ENCODE measurements around the gene MAPK12. TPM values are rescaled to one million over a fixed set of nuclear protein-coding genes. Genes with fewer than 3 reads are reported as not detected.

Gene MAPK12
- total and polyA plus RNA-seq, 2 donors (not counting 1 experiment from before 2014, with no cell fraction given) = 16.4 to 30.1 TPM

DNA sequence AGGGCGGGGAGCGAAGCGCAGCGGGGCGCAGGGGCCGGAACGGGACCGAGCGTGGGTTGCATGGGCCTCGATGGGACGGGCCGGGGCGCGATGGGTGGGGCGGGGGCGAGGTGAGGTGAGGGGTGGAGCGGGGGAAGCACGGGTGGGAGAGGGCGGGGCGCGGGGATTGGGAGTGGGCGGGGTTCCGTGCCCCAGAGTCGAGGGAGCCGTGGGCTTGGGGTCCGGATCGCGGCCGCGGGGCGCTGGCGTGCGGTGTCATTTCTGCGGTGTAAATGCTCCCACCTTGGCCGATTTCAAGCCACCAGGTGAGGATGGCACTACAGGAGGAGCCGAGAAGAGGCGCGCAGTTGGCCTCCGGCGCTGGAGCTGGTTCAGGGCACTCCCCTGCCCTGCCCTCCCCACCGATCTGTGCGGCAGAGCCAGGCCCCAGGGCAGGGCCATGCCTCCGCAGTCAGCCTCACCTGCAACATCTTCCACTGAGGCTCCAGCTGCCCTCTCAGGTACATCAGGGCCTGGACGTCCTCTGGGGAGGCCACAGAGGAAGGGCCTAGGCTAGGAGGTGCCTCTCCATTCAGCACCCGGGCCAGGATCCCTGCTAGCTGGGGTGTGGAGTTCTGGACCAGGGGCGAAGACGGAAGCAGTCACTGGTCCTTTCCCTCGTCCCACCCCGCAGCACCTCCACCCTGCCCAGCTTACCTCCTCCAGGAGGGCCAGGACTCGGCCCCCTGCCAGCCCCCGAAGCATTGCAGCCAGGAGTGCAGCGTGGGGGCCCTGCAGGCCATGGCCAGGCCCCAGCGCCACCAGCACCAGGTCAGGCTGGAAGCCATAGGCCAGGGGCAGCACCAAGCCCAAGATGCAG, 16.0 kb downstream of the MAPK12 start:
- Histone ChIP-seq H2AFZ (ENCODE audit: low read length) (peak overlapping the region; percentile 59), H3K9ac (ENCODE audit: insufficient read depth, low read length) (peak overlapping the region; percentile 94), H3K27me3 (ENCODE audit: control insufficient read depth, insufficient read depth, low read length) (no peaks in the 10 kb centered on the region), H4K20me1 (ENCODE audit: control insufficient read depth, extremely low read depth, insufficient read depth, low read length) (no peaks in the 10 kb centered on the region), H3K4me3 (replicated peaks in 1 of 4; ENCODE audit: control extremely low read depth in 1 of 4, insufficient read depth in 1 of 4, low read depth in 3 of 4, low read length in 4 of 4) (peak overlapping the region; percentile 93 to 100 (median 95)), H3K4me2 (ENCODE audit: extremely low read depth, insufficient read depth, low read length) (peak overlapping the region; percentile 98), H3K27ac (ENCODE audit: insufficient read depth, low read length) (peak overlapping the region; percentile 88), H3K79me2 (ENCODE audit: control insufficient read depth, insufficient read depth, low read length) (peaks cover 55% of the 10 kb centered on the region), H3K9me3 (ENCODE audit: control insufficient read depth, insufficient read depth, low read depth, low read length) (no peaks in the 10 kb centered on the region), H3K4me1 (ENCODE audit: control insufficient read depth, extremely low read depth, insufficient read depth, low read length) (peaks cover 20% of the 10 kb centered on the region), H3K36me3 (ENCODE audit: control insufficient read depth, insufficient read depth, low read length) (peaks cover 30% of the 10 kb centered on the region)
- TF ChIP-seq EZH2 (IDR thresholded peaks at IDR 0.05; ENCODE audit: low read length, missing control alignments) = no peak
- DNase-seq (ENCODE audit: low read depth in 2 of 2) = no peak

DNA sequence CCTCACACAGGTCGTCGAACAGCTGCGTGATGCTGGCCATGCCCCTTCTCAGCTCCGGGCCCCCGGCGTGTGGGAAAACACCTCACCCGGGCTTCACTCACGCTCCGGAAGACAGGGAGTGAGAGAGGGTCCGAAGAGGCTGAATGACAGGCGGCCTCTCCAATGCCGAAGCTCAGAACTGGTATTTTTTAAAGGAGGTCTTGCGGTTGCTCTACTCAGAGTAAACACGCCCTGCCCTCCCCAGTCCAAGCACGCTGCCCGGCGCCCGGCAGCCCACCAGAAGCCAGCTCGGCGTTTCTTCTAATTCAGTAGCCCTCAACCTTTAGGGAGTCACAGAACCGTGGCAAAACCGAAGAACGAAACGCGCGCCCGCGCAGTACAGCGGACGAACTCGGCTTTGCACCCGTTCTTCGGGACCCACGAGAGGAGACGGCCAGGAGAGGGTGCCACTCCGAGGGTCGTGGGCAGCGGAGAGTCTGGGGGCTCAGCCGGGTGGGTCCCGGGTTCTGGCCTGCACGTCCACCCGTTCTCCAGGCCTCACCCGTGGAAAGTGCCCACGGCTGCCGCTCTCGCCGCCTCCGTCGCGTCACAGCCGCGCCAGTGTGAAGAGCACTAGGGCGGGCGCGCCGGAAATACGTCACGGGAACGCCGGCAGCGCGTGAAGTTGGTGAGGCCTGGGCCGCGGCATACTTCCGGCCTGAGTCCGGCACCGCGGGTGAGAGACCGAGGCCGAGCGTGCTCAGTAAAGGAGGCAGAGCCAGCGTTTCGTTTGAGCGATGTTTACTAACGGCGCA, 16.9 kb downstream of the MAPK12 start, which contains the start of gene TUBGCP6:
Gene TUBGCP6, minus strand, starts transcription at position 604 of the 794 bp plus-strand sequence. Its CDS starts 564 bp downstream, at position 40.
- DNase-seq (ENCODE audit: low read depth in 2 of 2) = peak; percentile 91 to 94
- Histone ChIP-seq H3K27me3 (ENCODE audit: control insufficient read depth, insufficient read depth, low read length) (no peaks in the 10 kb centered on the region), H3K9ac (ENCODE audit: insufficient read depth, low read length) (peak within 1 kb of the TSS; percentile 94), H3K9me3 (ENCODE audit: control insufficient read depth, insufficient read depth, low read depth, low read length) (no peaks in the 10 kb centered on the region), H3K4me2 (ENCODE audit: extremely low read depth, insufficient read depth, low read length) (peak within 1 kb of the TSS; percentile 98), H3K4me3 (replicated peaks in 1 of 4; ENCODE audit: control extremely low read depth in 1 of 4, insufficient read depth in 1 of 4, low read depth in 3 of 4, low read length in 4 of 4) (peak within 1 kb of the TSS; percentile 93 to 100 (median 95)), H2AFZ (ENCODE audit: low read length) (peak within 1 kb of the TSS; percentile 95), H3K79me2 (ENCODE audit: control insufficient read depth, insufficient read depth, low read length) (peaks cover 58% of the 10 kb centered on the region), H3K36me3 (ENCODE audit: control insufficient read depth, insufficient read depth, low read length) (peaks cover 35% of the 10 kb centered on the region), H3K4me1 (ENCODE audit: control insufficient read depth, extremely low read depth, insufficient read depth, low read length) (peaks cover 14% of the 10 kb centered on the region), H4K20me1 (ENCODE audit: control insufficient read depth, extremely low read depth, insufficient read depth, low read length) (no peaks in the 10 kb centered on the region), H3K27ac (ENCODE audit: insufficient read depth, low read length) (peak within 1 kb of the TSS; percentile 88)
- no peak for TF ChIP-seq EZH2 (IDR thresholded peaks at IDR 0.05; ENCODE audit: low read length, missing control alignments)
- TF ChIP-seq, protein P1, sequence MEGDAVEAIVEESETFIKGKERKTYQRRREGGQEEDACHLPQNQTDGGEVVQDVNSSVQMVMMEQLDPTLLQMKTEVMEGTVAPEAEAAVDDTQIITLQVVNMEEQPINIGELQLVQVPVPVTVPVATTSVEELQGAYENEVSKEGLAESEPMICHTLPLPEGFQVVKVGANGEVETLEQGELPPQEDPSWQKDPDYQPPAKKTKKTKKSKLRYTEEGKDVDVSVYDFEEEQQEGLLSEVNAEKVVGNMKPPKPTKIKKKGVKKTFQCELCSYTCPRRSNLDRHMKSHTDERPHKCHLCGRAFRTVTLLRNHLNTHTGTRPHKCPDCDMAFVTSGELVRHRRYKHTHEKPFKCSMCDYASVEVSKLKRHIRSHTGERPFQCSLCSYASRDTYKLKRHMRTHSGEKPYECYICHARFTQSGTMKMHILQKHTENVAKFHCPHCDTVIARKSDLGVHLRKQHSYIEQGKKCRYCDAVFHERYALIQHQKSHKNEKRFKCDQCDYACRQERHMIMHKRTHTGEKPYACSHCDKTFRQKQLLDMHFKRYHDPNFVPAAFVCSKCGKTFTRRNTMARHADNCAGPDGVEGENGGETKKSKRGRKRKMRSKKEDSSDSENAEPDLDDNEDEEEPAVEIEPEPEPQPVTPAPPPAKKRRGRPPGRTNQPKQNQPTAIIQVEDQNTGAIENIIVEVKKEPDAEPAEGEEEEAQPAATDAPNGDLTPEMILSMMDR (conservative IDR thresholded peaks at IDR 0.05 in 1 of 2, IDR thresholded peaks at IDR 0.05 in 1 of 2; ENCODE audit: low read depth in 1 of 2, low read length in 2 of 2) = no peak

DNA sequence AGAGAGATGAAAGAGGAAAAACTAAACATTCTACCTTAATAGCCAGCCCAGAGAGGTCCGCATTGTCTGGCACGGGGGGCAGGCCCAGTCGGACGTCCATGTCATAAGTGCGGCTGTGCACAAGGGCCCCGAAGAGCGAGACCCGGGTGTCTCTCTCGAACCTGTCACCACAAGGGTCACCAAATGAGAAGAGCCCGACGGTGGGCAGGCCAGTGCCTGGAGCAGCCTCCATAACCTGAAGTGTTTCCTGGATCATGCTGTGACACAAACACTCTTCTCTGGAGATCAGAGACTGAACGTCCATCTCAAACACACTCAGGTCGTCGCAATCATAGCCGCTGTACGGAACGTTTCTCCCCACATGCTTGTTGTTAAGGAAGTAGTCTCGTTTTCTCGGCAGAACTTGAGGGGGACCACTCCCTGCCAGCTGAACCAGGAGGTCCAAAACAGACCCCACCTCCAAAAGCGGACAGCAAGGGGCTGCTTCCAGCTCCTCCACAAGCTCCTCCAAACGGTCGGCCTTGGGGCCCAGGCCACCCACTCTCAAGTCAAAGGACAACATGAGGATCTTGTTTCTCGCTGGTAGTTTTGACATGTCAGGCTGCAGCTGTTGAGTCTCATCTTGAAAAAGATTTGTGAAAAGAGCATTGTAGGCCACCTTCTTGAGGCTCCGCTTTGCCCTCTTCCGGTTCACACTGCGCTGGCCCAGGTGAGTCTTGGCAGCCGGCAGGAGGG, 17.6 kb downstream of the MAPK12 start:
- Histone ChIP-seq H3K9me3 (ENCODE audit: control insufficient read depth, insufficient read depth, low read depth, low read length) (no peaks in the 10 kb centered on the region), H4K20me1 (ENCODE audit: control insufficient read depth, extremely low read depth, insufficient read depth, low read length) (no peaks in the 10 kb centered on the region), H3K4me2 (ENCODE audit: extremely low read depth, insufficient read depth, low read length) (peak overlapping the region; percentile 98), H3K27me3 (ENCODE audit: control insufficient read depth, insufficient read depth, low read length) (no peaks in the 10 kb centered on the region), H3K9ac (ENCODE audit: insufficient read depth, low read length) (peak overlapping the region; percentile 94), H3K27ac (ENCODE audit: insufficient read depth, low read length) (peak overlapping the region; percentile 88), H3K36me3 (ENCODE audit: control insufficient read depth, insufficient read depth, low read length) (peaks cover 34% of the 10 kb centered on the region), H3K4me1 (ENCODE audit: control insufficient read depth, extremely low read depth, insufficient read depth, low read length) (peaks cover 13% of the 10 kb centered on the region), H3K79me2 (ENCODE audit: control insufficient read depth, insufficient read depth, low read length) (peaks cover 56% of the 10 kb centered on the region), H3K4me3 (replicated peaks in 1 of 4; ENCODE audit: control extremely low read depth in 1 of 4, insufficient read depth in 1 of 4, low read depth in 3 of 4, low read length in 4 of 4) (peak overlapping the region; percentile 93 to 100 (median 95)), H2AFZ (ENCODE audit: low read length) (peak overlapping the region; percentile 17)
- DNase-seq (ENCODE audit: low read depth in 2 of 2) = no peak
- TF ChIP-seq EZH2 (IDR thresholded peaks at IDR 0.05; ENCODE audit: low read length, missing control alignments) = no peak
- TF ChIP-seq, protein P1 (conservative IDR thresholded peaks at IDR 0.05 in 1 of 2, IDR thresholded peaks at IDR 0.05 in 1 of 2; ENCODE audit: low read depth in 1 of 2, low read length in 2 of 2) = no peak

Measured in fibroblast of lung (primary cell).